Mucosa of rectum (tissue), 2 donors: ENCODE measurements around the gene OR2S2.

Experiments used
- H3K27ac ChIP-seq, 2 donors: one replicate each; pipeline ENCODE4 v1.7.0; 2013; ENCODE audit warnings: inconsistent platforms in 2 of 2, low read depth in 2 of 2, low read length in 2 of 2
- H3K27me3 ChIP-seq, 2 donors: one replicate each; pipeline ENCODE4 v1.7.0; 2013; ENCODE audit warnings: low read length in 2 of 2; ENCODE audit not compliant: control insufficient read depth in 2 of 2, insufficient read depth in 2 of 2
- H3K36me3 ChIP-seq, 2 donors: one replicate each; pipeline ENCODE4 v1.7.0; 2013; ENCODE audit warnings: low read length in 2 of 2; ENCODE audit not compliant: control insufficient read depth in 2 of 2, insufficient read depth in 2 of 2
- H3K4me1 ChIP-seq, 2 donors: one replicate each; pipeline ENCODE4 v1.7.0; 2013; ENCODE audit warnings: low read length in 2 of 2, mild to moderate bottlenecking in 1 of 2; ENCODE audit not compliant: control insufficient read depth in 2 of 2, insufficient read depth in 2 of 2
- H3K4me3 ChIP-seq, 2 donors: one replicate each; pipeline ENCODE4 v1.7.0; 2013; ENCODE audit warnings: low read length in 2 of 2
- H3K9ac ChIP-seq, 2 donors: one replicate each; pipeline ENCODE4 v1.7.0; 2013; ENCODE audit warnings: low read length in 2 of 2, low read depth in 1 of 2, mild to moderate bottlenecking in 1 of 2
- H3K9me3 ChIP-seq, 2 donors: one replicate each; pipeline ENCODE4 v1.7.0; 2013; ENCODE audit warnings: low read length in 2 of 2; ENCODE audit not compliant: control insufficient read depth in 2 of 2
- donor health status: healthy.
- donor health status: Normal muscosa, but diverticular disease.

OR2S2 gene

GRCh38 chr9:35948451-35948850 lies 9.5 kb downstream of the OR2S2 start:
- no peaks in the 10 kb centered on the region for H3K36me3 ChIP-seq
- H3K9ac ChIP-seq: peak overlapping the region in 1 of 2 donors; percentile 14
- H3K9me3 ChIP-seq: no peaks in the 10 kb centered on the region
- H3K27ac ChIP-seq: peak overlapping the region; percentile 84 to 87
- peaks cover 41 to 47% of the 10 kb centered on the region in 2 donors for H3K4me1 ChIP-seq
- H3K27me3 ChIP-seq: no peaks in the 10 kb centered on the region
- H3K4me3 ChIP-seq: no peak overlapping the region

GRCh38 chr9:35945341-35946018 lies 12.5 kb downstream of the OR2S2 start:
- H3K4me1 ChIP-seq: peaks cover 50 to 52% of the 10 kb centered on the region in 2 donors
- H3K27ac ChIP-seq: peak overlapping the region; percentile 62 to 74
- H3K27me3 ChIP-seq: no peaks in the 10 kb centered on the region
- peak overlapping the region; percentile 19 to 37 for H3K4me3 ChIP-seq
- H3K36me3 ChIP-seq: no peaks in the 10 kb centered on the region
- no peak overlapping the region for H3K9ac ChIP-seq
- H3K9me3 ChIP-seq: no peaks in the 10 kb centered on the region

GRCh38 chr9:35944841-35945240 lies 13.1 kb downstream of the OR2S2 start:
- H3K9me3 ChIP-seq: no peaks in the 10 kb centered on the region
- H3K9ac ChIP-seq: peak overlapping the region in 1 of 2 donors; percentile 24
- H3K27ac ChIP-seq: peak overlapping the region; percentile 62 to 74
- H3K27me3 ChIP-seq: no peaks in the 10 kb centered on the region
- H3K4me1 ChIP-seq: peaks cover 54 to 55% of the 10 kb centered on the region in 2 donors
- no peaks in the 10 kb centered on the region for H3K36me3 ChIP-seq
- no peak overlapping the region for H3K4me3 ChIP-seq

DNA sequence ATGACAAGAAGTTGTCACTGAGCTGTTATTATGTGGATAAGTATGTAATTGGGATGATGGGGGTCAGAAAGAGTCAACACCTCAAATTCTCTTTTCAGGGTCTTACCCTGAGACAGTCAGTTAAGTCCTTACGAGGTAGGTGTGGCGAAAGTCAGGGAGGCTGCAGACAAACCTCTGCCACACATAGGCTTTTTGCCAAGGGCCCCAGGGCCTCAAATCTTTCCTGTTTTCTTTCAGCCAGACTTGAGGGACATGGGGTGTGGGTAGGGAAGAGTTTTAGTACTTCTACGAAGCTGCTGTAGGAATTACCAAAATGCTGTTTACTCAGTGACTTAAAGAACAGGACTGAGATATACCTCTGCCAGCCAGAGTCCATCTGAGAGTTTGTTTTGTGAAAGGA lies 13.8 kb downstream of the OR2S2 start:
- no peak overlapping the region for H3K4me3 ChIP-seq
- no peaks in the 10 kb centered on the region for H3K9me3 ChIP-seq
- H3K4me1 ChIP-seq: peaks cover 50 to 52% of the 10 kb centered on the region in 2 donors
- no peaks in the 10 kb centered on the region for H3K27me3 ChIP-seq
- H3K27ac ChIP-seq: peak overlapping the region; percentile 62 to 74
- peak overlapping the region in 1 of 2 donors; percentile 24 for H3K9ac ChIP-seq
- no peaks in the 10 kb centered on the region for H3K36me3 ChIP-seq

GRCh38 chr9:35942286-35942685 lies 15.7 kb downstream of the OR2S2 start:
- no peaks in the 10 kb centered on the region for H3K27me3 ChIP-seq
- H3K9me3 ChIP-seq: no peaks in the 10 kb centered on the region
- no peak overlapping the region for H3K27ac ChIP-seq
- H3K4me1 ChIP-seq: peaks cover 31 to 34% of the 10 kb centered on the region in 2 donors
- H3K36me3 ChIP-seq: no peaks in the 10 kb centered on the region
- H3K4me3 ChIP-seq: no peak overlapping the region
- H3K9ac ChIP-seq: no peak overlapping the region

DNA sequence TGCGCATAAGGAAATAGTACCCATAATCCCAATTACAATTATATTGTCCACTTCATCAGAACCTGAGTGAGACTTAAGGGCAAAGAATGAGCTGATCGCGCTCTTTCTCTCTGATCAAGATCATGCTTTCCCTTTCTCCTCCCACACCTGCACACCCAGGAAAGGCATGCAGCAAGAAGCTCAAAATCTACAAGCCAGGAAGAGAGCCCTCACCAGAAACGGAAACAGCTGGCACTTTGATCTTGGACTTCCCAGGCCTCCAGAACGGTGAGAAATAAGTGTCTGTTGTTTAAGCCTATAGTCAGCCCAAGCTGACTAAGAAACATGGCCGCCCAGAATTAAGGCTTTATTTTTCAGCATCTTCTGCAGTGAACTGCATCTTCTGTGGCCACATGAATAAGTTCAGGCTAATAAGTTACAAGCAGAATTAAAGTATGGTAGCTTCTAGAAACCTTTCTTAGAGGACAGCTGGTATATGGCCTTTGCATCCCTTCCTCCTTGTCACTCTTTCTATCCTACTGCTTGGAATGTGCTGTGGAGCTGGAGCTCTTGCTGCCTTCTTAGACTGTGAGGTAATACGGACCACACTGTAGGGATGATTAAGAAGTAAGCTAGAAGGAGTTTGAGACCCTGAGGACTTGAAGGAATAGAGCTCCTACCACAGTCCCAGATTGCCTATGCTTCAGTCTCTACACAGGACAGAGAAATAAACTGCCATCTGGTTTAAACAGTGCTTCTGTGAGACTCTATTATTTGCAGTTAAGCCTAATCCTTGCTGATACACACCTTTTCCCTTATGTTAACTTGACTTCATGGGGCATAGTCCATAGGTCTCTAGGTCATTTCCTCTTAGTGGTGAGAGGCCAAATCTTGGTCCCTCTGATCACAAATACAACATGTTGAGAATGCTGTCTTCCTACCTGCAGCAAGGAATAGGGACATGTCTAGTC lies 17.2 kb downstream of the OR2S2 start:
- H3K36me3 ChIP-seq: no peaks in the 10 kb centered on the region
- no peak overlapping the region for H3K9ac ChIP-seq
- H3K27me3 ChIP-seq: no peaks in the 10 kb centered on the region
- no peak overlapping the region for H3K4me3 ChIP-seq
- H3K9me3 ChIP-seq: no peaks in the 10 kb centered on the region
- H3K4me1 ChIP-seq: peaks cover 28 to 32% of the 10 kb centered on the region in 2 donors
- peak overlapping the region; percentile 34 to 41 for H3K27ac ChIP-seq

GRCh38 chr9:35939679-35940250 lies 18.2 kb downstream of the OR2S2 start:
- H3K36me3 ChIP-seq: no peaks in the 10 kb centered on the region
- no peak overlapping the region for H3K27ac ChIP-seq
- H3K27me3 ChIP-seq: no peaks in the 10 kb centered on the region
- H3K9ac ChIP-seq: no peak overlapping the region
- H3K4me3 ChIP-seq: no peak overlapping the region
- no peaks in the 10 kb centered on the region for H3K9me3 ChIP-seq
- peaks cover 19 to 23% of the 10 kb centered on the region in 2 donors for H3K4me1 ChIP-seq

- no peak overlapping the region for H3K27ac ChIP-seq
These were observed 19.2 kb downstream of the OR2S2 start for GRCh38 chr9:35938474-35939356.

GRCh38 chr9:35937227-35937626 lies 20.7 kb downstream of the OR2S2 start:
- Histone ChIP-seq H3K27ac (no peak overlapping the region), H3K4me3 (no peak overlapping the region), H3K4me1 (peaks cover 10 to 16% of the 10 kb centered on the region in 2 donors), H3K36me3 (no peaks in the 10 kb centered on the region), H3K9me3 (no peaks in the 10 kb centered on the region), H3K9ac (no peak overlapping the region), H3K27me3 (no peaks in the 10 kb centered on the region)

More at GRCh38 chr9:35938474-35939356, 19.2 kb downstream of the OR2S2 start:
- no peaks in the 10 kb centered on the region for H3K27me3 ChIP-seq
- H3K36me3 ChIP-seq: no peaks in the 10 kb centered on the region
- H3K9me3 ChIP-seq: no peaks in the 10 kb centered on the region
- peaks cover 10 to 16% of the 10 kb centered on the region in 2 donors for H3K4me1 ChIP-seq
- no peak overlapping the region for H3K4me3 ChIP-seq
- no peak overlapping the region for H3K9ac ChIP-seq
